ENCODE results near the gene KRTAP5-9.
"Not testable (repeated sequence)": the region's sequence is repeated elsewhere in the genome, so short reads cannot be mapped to it uniquely, and the experiment has no call there.

KRTAP5-9 gene

GRCh38 chr11:71582969-71583368 lies 34.7 kb downstream of the KRTAP5-9 start:
- not testable (repeated sequence) for H3K27ac ChIP-seq (ENCODE audit: low read length); H3K4me1 ChIP-seq (ENCODE audit: control insufficient read depth, insufficient read depth, low read length); H3K9me3 ChIP-seq (ENCODE audit: control insufficient read depth, insufficient read depth, low read length); H3K36me3 ChIP-seq (ENCODE audit: control insufficient read depth, insufficient read depth, low read length); DNase-seq (ENCODE audit: low read depth, low spot score); H3K4me3 ChIP-seq (ENCODE audit: low read length); H3K27me3 ChIP-seq (ENCODE audit: control insufficient read depth, insufficient read depth, low read length)
- no CpG with 5 or more reads among the region's 2 CpGs for WGBS (ENCODE audit: insufficient coverage, insufficient read length)

- H3K27me3 ChIP-seq (ENCODE audit: control insufficient read depth, insufficient read depth, low read length), result not testable (repeated sequence)
Observed at GRCh38 chr11:71585673-71586072, 37.5 kb downstream of the KRTAP5-9 start.

GRCh38 chr11:71588314-71588713 lies 40.1 kb downstream of the KRTAP5-9 start:
- not testable (repeated sequence) for H3K27ac ChIP-seq (ENCODE audit: low read length); DNase-seq (ENCODE audit: low read depth, low spot score); H3K27me3 ChIP-seq (ENCODE audit: control insufficient read depth, insufficient read depth, low read length); H3K9me3 ChIP-seq (ENCODE audit: control insufficient read depth, insufficient read depth, low read length); H3K4me1 ChIP-seq (ENCODE audit: control insufficient read depth, insufficient read depth, low read length); H3K4me3 ChIP-seq (ENCODE audit: low read length); H3K36me3 ChIP-seq (ENCODE audit: control insufficient read depth, insufficient read depth, low read length)
- no CpG with 5 or more reads among the region's 4 CpGs for WGBS (ENCODE audit: insufficient coverage, insufficient read length)

More at GRCh38 chr11:71585673-71586072, 37.5 kb downstream of the KRTAP5-9 start:
- H3K4me3 ChIP-seq (ENCODE audit: low read length); H3K4me1 ChIP-seq (ENCODE audit: control insufficient read depth, insufficient read depth, low read length); H3K36me3 ChIP-seq (ENCODE audit: control insufficient read depth, insufficient read depth, low read length); H3K9me3 ChIP-seq (ENCODE audit: control insufficient read depth, insufficient read depth, low read length); H3K27ac ChIP-seq (ENCODE audit: low read length); DNase-seq (ENCODE audit: low read depth, low spot score): not testable (repeated sequence)
- WGBS (ENCODE audit: insufficient coverage, insufficient read length), result no CpG with 5 or more reads among the region's 5 CpGs

- no CpG with 5 or more reads among the region's 11 CpGs for WGBS (ENCODE audit: insufficient coverage, insufficient read length)
- H3K27ac ChIP-seq (ENCODE audit: low read length); H3K4me3 ChIP-seq (ENCODE audit: low read length); DNase-seq (ENCODE audit: low read depth, low spot score); H3K27me3 ChIP-seq (ENCODE audit: control insufficient read depth, insufficient read depth, low read length); H3K36me3 ChIP-seq (ENCODE audit: control insufficient read depth, insufficient read depth, low read length); H3K9me3 ChIP-seq (ENCODE audit: control insufficient read depth, insufficient read depth, low read length); H3K4me1 ChIP-seq (ENCODE audit: control insufficient read depth, insufficient read depth, low read length): not testable (repeated sequence)
Observed at GRCh38 chr11:71588822-71589545, 40.8 kb downstream of the KRTAP5-9 start.

GRCh38 chr11:71589546-71589920 lies 41.3 kb downstream of the KRTAP5-9 start:
- WGBS (ENCODE audit: insufficient coverage, insufficient read length), result no CpG with 5 or more reads among the region's 8 CpGs
- not testable (repeated sequence) for H3K36me3 ChIP-seq (ENCODE audit: control insufficient read depth, insufficient read depth, low read length); H3K9me3 ChIP-seq (ENCODE audit: control insufficient read depth, insufficient read depth, low read length); H3K4me1 ChIP-seq (ENCODE audit: control insufficient read depth, insufficient read depth, low read length); DNase-seq (ENCODE audit: low read depth, low spot score); H3K27ac ChIP-seq (ENCODE audit: low read length); H3K27me3 ChIP-seq (ENCODE audit: control insufficient read depth, insufficient read depth, low read length); H3K4me3 ChIP-seq (ENCODE audit: low read length)

Data from iPS DF 6.9 (cell line).